NK-92 (cell line): Measurements from ENCODE around the gene NOD1.

ENCODE experiments used
- DNase-seq: peaks from one replicate; lab custom pipeline; 2025; ENCODE audit not compliant: unreplicated experiment; lab: John Stamatoyannopoulos, UW

NOD1 gene

GRCh38 chr7:30379131-30379530 lies 99.5 kb downstream of the NOD1 start:
- no peak for DNase-seq

GRCh38 chr7:30378275-30378674 lies 100.3 kb downstream of the NOD1 start:
- DNase-seq: no peak
